Activated CD8-positive, alpha-beta T cell treated with anti-CD3 and anti-CD28 coated beads, Interleukin-2, amount 10 ng/mL, durations not matched to agents 7 days and 5 days (primary cell): ENCODE results near the gene PTPRM. TPM values are rescaled to one million over a fixed set of nuclear protein-coding genes. Genes with fewer than 3 reads are reported as not detected.
"Not testable (repeated sequence)": the region's sequence is repeated elsewhere in the genome, so short reads cannot be mapped to it uniquely, and the experiment has no call there.

Source experiments
- ATAC-seq: fragments of 150-1000 bp; cut with Tn5 transposase; one replicate; pipeline ENCODE4 v1.10.0; 2021; ENCODE audit warnings: moderate library complexity
- CTCF ChIA-PET: fragments of 350-600 bp; sonication (Branson Sonifier 250); formaldehyde crosslinking; loops from one replicate; lab custom pipeline; 2021; ENCODE audit warnings: antibody characterized with exemption; lab: Charles Lee
- POLR2A ChIA-PET: fragments of 350-600 bp; sonication (Branson Sonifier 250); formaldehyde crosslinking; loops from one replicate; lab custom pipeline; 2021; ENCODE audit warnings: antibody characterized with exemption; lab: Charles Lee
- DNase-seq: peaks from one replicate; pipeline ENCODE4 v3.0.0-alpha.2; 2020
- H3K27ac Mint-ChIP-seq: one replicate; pipeline ENCODE4 v1.8.0; 2021; ENCODE audit warnings: mild to moderate bottlenecking, mixed read lengths
- H3K27me3 Mint-ChIP-seq: one replicate; pipeline ENCODE4 v1.8.0; 2021; ENCODE audit warnings: low read depth, mixed read lengths
- H3K36me3 Mint-ChIP-seq: one replicate; pipeline ENCODE4 v1.8.0; 2021; ENCODE audit warnings: low read depth, mixed read lengths
- H3K4me1 Mint-ChIP-seq: one replicate; pipeline ENCODE4 v1.8.0; 2021; ENCODE audit warnings: low read depth, mixed read lengths
- H3K4me3 Mint-ChIP-seq: one replicate; pipeline ENCODE4 v1.8.0; 2021; ENCODE audit warnings: mild to moderate bottlenecking, mixed read lengths
- H3K9me3 Mint-ChIP-seq: one replicate; pipeline ENCODE4 v1.8.0; 2022; ENCODE audit warnings: mixed read lengths; ENCODE audit not compliant: insufficient read depth
- total RNA-seq, 2 experiments: library from RNA; stranded (reverse); gene quantifications; one replicate each; pipeline ENCODE4 v1.2.3, GENCODE V29; 2021

PTPRM gene
- total RNA-seq, 2 experiments from 2014 or later, result 0.76 to 1.0 TPM

GRCh38 chr18:8051453-8051852 lies 484.3 kb downstream of the PTPRM start:
- DNase-seq (no peak), ATAC-seq (no peak)
- Mint-ChIP-seq H3K27ac (no peak overlapping the region), H3K9me3 (no peaks in the 10 kb centered on the region), H3K4me3 (no peak overlapping the region), H3K27me3 (no peaks in the 10 kb centered on the region), H3K36me3 (no peaks in the 10 kb centered on the region), H3K4me1 (no peaks in the 10 kb centered on the region)
- ChIA-PET CTCF (no interaction called here), POLR2A (no interaction called here)

- H3K4me3 Mint-ChIP-seq, result no peak overlapping the region
- ChIA-PET CTCF (no interaction called here), POLR2A (no interaction called here)
- H3K36me3 Mint-ChIP-seq, result no peaks in the 10 kb centered on the region
- ATAC-seq, result peak; percentile 63
- no peaks in the 10 kb centered on the region for H3K9me3 Mint-ChIP-seq
- no peaks in the 10 kb centered on the region for H3K27me3 Mint-ChIP-seq
- no peaks in the 10 kb centered on the region for H3K4me1 Mint-ChIP-seq
- no peak overlapping the region for H3K27ac Mint-ChIP-seq
- DNase-seq, result peak; percentile 22
Measured at GRCh38 chr18:8052237-8052701, 485.2 kb downstream of the PTPRM start.

GRCh38 chr18:8056723-8057122 lies 489.6 kb downstream of the PTPRM start:
- DNase-seq, result no peak
- no peak for ATAC-seq
- Mint-ChIP-seq H3K27ac (no peak overlapping the region), H3K9me3 (no peaks in the 10 kb centered on the region), H3K4me3 (no peak overlapping the region), H3K4me1 (no peaks in the 10 kb centered on the region), H3K27me3 (no peaks in the 10 kb centered on the region), H3K36me3 (no peaks in the 10 kb centered on the region)
- POLR2A ChIA-PET, result no interaction called here
- CTCF ChIA-PET, result no interaction called here

GRCh38 chr18:8063152-8063551 lies 496.0 kb downstream of the PTPRM start:
- H3K27me3 Mint-ChIP-seq, H3K9me3 Mint-ChIP-seq, CTCF ChIA-PET, DNase-seq, H3K36me3 Mint-ChIP-seq, H3K27ac Mint-ChIP-seq, H3K4me3 Mint-ChIP-seq, ATAC-seq, H3K4me1 Mint-ChIP-seq, POLR2A ChIA-PET: not testable (repeated sequence)

GRCh38 chr18:8063733-8064132 lies 496.6 kb downstream of the PTPRM start:
- H3K4me3 Mint-ChIP-seq, result no peak overlapping the region
- no peak for ATAC-seq
- CTCF ChIA-PET, result no interaction called here
- peaks cover 4% of the 10 kb centered on the region for H3K9me3 Mint-ChIP-seq
- H3K27me3 Mint-ChIP-seq, result no peaks in the 10 kb centered on the region
- no peak overlapping the region for H3K27ac Mint-ChIP-seq
- POLR2A ChIA-PET, result no interaction called here
- no peak for DNase-seq
- no peaks in the 10 kb centered on the region for H3K36me3 Mint-ChIP-seq
- no peaks in the 10 kb centered on the region for H3K4me1 Mint-ChIP-seq

GRCh38 chr18:8065284-8065683 lies 498.2 kb downstream of the PTPRM start:
- no peaks in the 10 kb centered on the region for H3K27me3 Mint-ChIP-seq
- ChIA-PET CTCF (no interaction called here), POLR2A (no interaction called here)
- H3K9me3 Mint-ChIP-seq, result peaks cover 4% of the 10 kb centered on the region
- H3K4me3 Mint-ChIP-seq, result no peak overlapping the region
- H3K27ac Mint-ChIP-seq, result no peak overlapping the region
- no peak for DNase-seq
- no peaks in the 10 kb centered on the region for H3K4me1 Mint-ChIP-seq
- no peak for ATAC-seq
- no peaks in the 10 kb centered on the region for H3K36me3 Mint-ChIP-seq

GRCh38 chr18:8065773-8066172 lies 498.7 kb downstream of the PTPRM start:
- H3K9me3 Mint-ChIP-seq, result peaks cover 4% of the 10 kb centered on the region
- no peaks in the 10 kb centered on the region for H3K27me3 Mint-ChIP-seq
- H3K4me1 Mint-ChIP-seq, result no peaks in the 10 kb centered on the region
- no peak for ATAC-seq
- H3K27ac Mint-ChIP-seq, result no peak overlapping the region
- no peak for DNase-seq
- ChIA-PET CTCF (no interaction called here), POLR2A (no interaction called here)
- H3K36me3 Mint-ChIP-seq, result no peaks in the 10 kb centered on the region
- no peak overlapping the region for H3K4me3 Mint-ChIP-seq

GRCh38 chr18:8069708-8070107 lies 502.6 kb downstream of the PTPRM start:
- Mint-ChIP-seq H3K9me3 (no peaks in the 10 kb centered on the region), H3K27ac (no peak overlapping the region), H3K4me1 (no peaks in the 10 kb centered on the region), H3K27me3 (no peaks in the 10 kb centered on the region), H3K36me3 (no peaks in the 10 kb centered on the region), H3K4me3 (no peak overlapping the region)
- no peak for DNase-seq
- ChIA-PET CTCF (no interaction called here), POLR2A (no interaction called here)
- ATAC-seq, result no peak

GRCh38 chr18:8073167-8073566 lies 506.1 kb downstream of the PTPRM start:
- Mint-ChIP-seq H3K4me3 (no peak overlapping the region), H3K9me3 (no peaks in the 10 kb centered on the region), H3K27ac (no peak overlapping the region), H3K36me3 (no peaks in the 10 kb centered on the region), H3K4me1 (no peaks in the 10 kb centered on the region), H3K27me3 (no peaks in the 10 kb centered on the region)
- CTCF ChIA-PET, result no interaction called here
- POLR2A ChIA-PET, result no interaction called here
- no peak for ATAC-seq
- DNase-seq, result no peak

- no peak overlapping the region for H3K27ac Mint-ChIP-seq
- H3K27me3 Mint-ChIP-seq, result no peaks in the 10 kb centered on the region
- no peaks in the 10 kb centered on the region for H3K9me3 Mint-ChIP-seq
- ChIA-PET CTCF (no interaction called here), POLR2A (no interaction called here)
- H3K4me3 Mint-ChIP-seq, result no peak overlapping the region
- no peaks in the 10 kb centered on the region for H3K36me3 Mint-ChIP-seq
- no peak for ATAC-seq
- H3K4me1 Mint-ChIP-seq, result no peaks in the 10 kb centered on the region
- DNase-seq, result no peak
Measured at GRCh38 chr18:8080092-8080491, 513.0 kb downstream of the PTPRM start.

GRCh38 chr18:8081267-8081666 lies 514.2 kb downstream of the PTPRM start:
- Mint-ChIP-seq H3K27me3 (no peaks in the 10 kb centered on the region), H3K4me3 (no peak overlapping the region)

GRCh38 chr18:8081872-8082553 lies 514.9 kb downstream of the PTPRM start:
- ChIA-PET CTCF (no interaction called here), POLR2A (no interaction called here)
- Mint-ChIP-seq H3K27me3 (no peaks in the 10 kb centered on the region), H3K27ac (no peak overlapping the region), H3K4me3 (no peak overlapping the region), H3K9me3 (no peaks in the 10 kb centered on the region), H3K4me1 (no peaks in the 10 kb centered on the region), H3K36me3 (no peaks in the 10 kb centered on the region)
- no peak for ATAC-seq
- DNase-seq, result no peak

More at GRCh38 chr18:8081267-8081666, 514.2 kb downstream of the PTPRM start:
- DNase-seq (no peak), ATAC-seq (no peak)
- no peak overlapping the region for H3K27ac Mint-ChIP-seq
- no peaks in the 10 kb centered on the region for H3K4me1 Mint-ChIP-seq
- H3K36me3 Mint-ChIP-seq, result no peaks in the 10 kb centered on the region
- no peaks in the 10 kb centered on the region for H3K9me3 Mint-ChIP-seq
- POLR2A ChIA-PET, result no interaction called here
- CTCF ChIA-PET, result no interaction called here

GRCh38 chr18:8084160-8084559 lies 517.0 kb downstream of the PTPRM start:
- no peak for DNase-seq
- ATAC-seq, result no peak
- Mint-ChIP-seq H3K4me1 (no peaks in the 10 kb centered on the region), H3K4me3 (no peak overlapping the region), H3K27ac (no peak overlapping the region), H3K27me3 (no peaks in the 10 kb centered on the region), H3K9me3 (no peaks in the 10 kb centered on the region), H3K36me3 (no peaks in the 10 kb centered on the region)
- ChIA-PET CTCF (no interaction called here), POLR2A (no interaction called here)
